GM12878 (cell line): ENCODE measurements around the gene ADGRF1. TPM values are rescaled to one million over a fixed set of nuclear protein-coding genes. Genes with fewer than 3 reads are reported as not detected.

ENCODE experiments used
- ATAC-seq: fragments of 200-7000 bp; cut with Tn5 transposase; 3 replicates; pipeline ENCODE4 v1.9.1; 2020; ENCODE audit warnings: mild to moderate bottlenecking, moderate library complexity
- BruUV-seq: library from RNA; stranded (reverse); fragments of 400-500 nt; replicated peaks from 2 replicates; lab custom pipeline; 2021; lab: Mats Ljungman, UMichigan
- CTCF ChIA-PET: fragments of 300-600 bp; sonication (Branson Sonifier 250); formaldehyde crosslinking; extraction: SDS; loops from one replicate; lab custom pipeline; 2021; ENCODE audit warnings: inconsistent platforms; lab: Yijun Ruan, JAX
- POLR2A ChIA-PET: fragments of 350-600 bp; formaldehyde crosslinking; extraction: SDS; loops from one replicate; lab custom pipeline; 2021; ENCODE audit warnings: inconsistent platforms; lab: Charles Lee
- RAD21 ChIA-PET: fragments of 300-600 bp; sonication (Branson Sonifier 250); formaldehyde crosslinking; loops from one replicate; lab custom pipeline; 2023; ENCODE audit warnings: antibody characterized with exemption; ENCODE audit not compliant: unreplicated experiment; lab: Charles Lee
- SMC1A ChIA-PET: fragments of 300-600 bp; sonication (Branson Sonifier 250); formaldehyde crosslinking; loops from one replicate; lab custom pipeline; 2023; ENCODE audit not compliant: unreplicated experiment, uncharacterized antibody; lab: Charles Lee
- DNase-seq: peaks from one replicate; pipeline ENCODE4 v3.0.0-alpha.2; 2011; ENCODE audit warnings: low read depth, low spot score
- FAIRE-seq: peaks from 3 replicates; lab custom pipeline; 2011; peaks lifted over from hg19 to GRCh38; lab: Jason Lieb, UNC
- H2AFZ ChIP-seq: 2 replicates; pipeline ENCODE4 v1.6.0; 2011; ENCODE audit warnings: low read depth, low read length, control low read depth; ENCODE audit not compliant: control insufficient read depth
- H3K27ac ChIP-seq: 2 replicates; pipeline ENCODE4 v1.5.1; 2011; ENCODE audit warnings: control low read depth; ENCODE audit not compliant: control insufficient read depth, insufficient read depth
- H3K27me3 ChIP-seq, 2 experiments: replicated peaks in 1 of 2; 2 replicates each; pipeline versions ENCODE4 v1.6.0 to v1.6.1; 2011; ENCODE audit warnings: low read length in 1 of 2; ENCODE audit not compliant: control insufficient read depth in 2 of 2, insufficient read depth in 2 of 2
- H3K36me3 ChIP-seq, 2 experiments: 2 replicates each; pipeline ENCODE4 v1.5.1; 2011; ENCODE audit warnings: low read length in 1 of 2; ENCODE audit not compliant: control insufficient read depth in 2 of 2, insufficient read depth in 2 of 2
- H3K4me1 ChIP-seq: 2 replicates; pipeline ENCODE4 v1.6.1; 2011; ENCODE audit warnings: mild to moderate bottlenecking, low read length, moderate library complexity, mixed read lengths; ENCODE audit not compliant: control insufficient read depth, insufficient read depth
- H3K4me2 ChIP-seq: 2 replicates; pipeline ENCODE4 v1.6.0; 2011; ENCODE audit warnings: control low read depth; ENCODE audit not compliant: control insufficient read depth, insufficient read depth
- H3K4me3 ChIP-seq: fragments of 200-600 bp; sonication (generic); 2 replicates; pipeline ENCODE4 v1.5.1; 2016
- H3K79me2 ChIP-seq: 2 replicates; pipeline ENCODE4 v1.6.0; 2011; ENCODE audit warnings: low read length; ENCODE audit not compliant: control insufficient read depth, insufficient read depth
- H3K9ac ChIP-seq: 2 replicates; pipeline ENCODE4 v1.8.0; 2011; ENCODE audit warnings: low read length, control low read depth, mixed read lengths; ENCODE audit not compliant: control insufficient read depth, insufficient read depth
- H3K9me3 ChIP-seq: replicated peaks from 3 replicates; pipeline ENCODE4 v1.5.1; 2011; ENCODE audit warnings: mild to moderate bottlenecking, low read length; ENCODE audit not compliant: control insufficient read depth, insufficient read depth
- H4K20me1 ChIP-seq: 2 replicates; pipeline ENCODE4 v1.6.0; 2011; ENCODE audit not compliant: control insufficient read depth, insufficient read depth
- BCL11A ChIP-seq: IDR thresholded peaks from 2 replicates; pipeline ENCODE4 v1.6.1; 2011; ENCODE audit warnings: low read depth, low read length
- CREB1 ChIP-seq: IDR thresholded peaks from 2 replicates; pipeline ENCODE4 v1.6.1; 2012; ENCODE audit warnings: low read depth, mild to moderate bottlenecking, inconsistent platforms
- HDAC6 ChIP-seq: fragments of 200-600 bp; sonication (generic); IDR thresholded peaks from one replicate; pipeline ENCODE4 v1.8.0; 2017; ENCODE audit warnings: antibody characterized with exemption; ENCODE audit not compliant: unreplicated experiment
- NFYA ChIP-seq: IDR thresholded peaks from 2 replicates; pipeline ENCODE4 v1.6.1; 2011; ENCODE audit warnings: low read depth, mild to moderate bottlenecking, low read length, improper control_type of control experiment, borderline replicate concordance
- NR2C1 ChIP-seq: fragments of 450-650 bp; IDR thresholded peaks from 2 replicates; pipeline ENCODE4 v1.6.1; 2017; ENCODE audit warnings: antibody characterized with exemption, mild to moderate bottlenecking, moderate library complexity
- PAX8 ChIP-seq: fragments of 450-650 bp; IDR thresholded peaks from 2 replicates; pipeline ENCODE4 v1.6.1; 2017; ENCODE audit warnings: mild to moderate bottlenecking, moderate library complexity
- POU2F2 ChIP-seq: IDR thresholded peaks from 3 replicates; pipeline ENCODE4 v1.6.1; 2011; ENCODE audit warnings: low read depth, mild to moderate bottlenecking, low read length, borderline replicate concordance
- SRF ChIP-seq, 2 experiments: IDR thresholded peaks; 2 replicates each; pipeline ENCODE4 v1.6.1; 2011; ENCODE audit warnings: low read depth in 2 of 2, low read length in 2 of 2, mild to moderate bottlenecking in 1 of 2, moderate library complexity in 1 of 2
- TCF12 ChIP-seq: IDR thresholded peaks from 2 replicates; pipeline ENCODE4 v1.6.1; 2011; ENCODE audit warnings: low read depth, mild to moderate bottlenecking, low read length
- WGBS: methylation state at CpG from one replicate; pipeline ENCODE4 v1.1.6; 2016; ENCODE audit warnings: low lambda C conversion rate; ENCODE audit not compliant: insufficient replicate concordance, insufficient coverage; ENCODE audit errors: missing lambda C conversion rate; 5-methylcytosine and 5-hydroxymethylcytosine counted together
- in situ Hi-C: fragments of 300-500 bp; cut with MboI; formaldehyde crosslinking; loops from 9 replicates; pipeline ENCODE4 v1.14.3; 2018; ENCODE audit warnings: mixed read lengths
- intact Hi-C: fragments of 100-400 bp; cut with micrococcal nuclease; formaldehyde crosslinking; loops from one replicate; pipeline ENCODE4 v1.14.2; 2022; ENCODE audit not compliant: unreplicated experiment
- polyA plus RNA-seq, 11 experiments: library from polyadenylated mRNA; depleted of rRNA in 4 of 11; unstranded in 6 of 11; stranded (reverse) in 5 of 11; fragments of >200 nt; fragmentation: Nextera tagmentation in 4 of 11; fragmentation: Illumina TruSeq in 1 of 11; extraction: Ambion mirVana in 4 of 11; extraction: Trizol in 1 of 11; gene quantifications; 1 replicate in 1 of 11; 2 replicates in 10 of 11; pipeline versions ENCODE4 v1.2.1 to v1.2.3, GENCODE V29; 2011 to 2016; ENCODE audit warnings: inconsistent platforms in 2 of 11, missing spikeins in 2 of 11, low read depth in 1 of 11
- total RNA-seq, 4 experiments: library from RNA; depleted of rRNA in 3 of 4; stranded (reverse); fragments of >200 nt in 3 of 4; fragmentation: Illumina TruSeq in 1 of 4; extraction: Trizol in 1 of 4; gene quantifications; 2 replicates each; pipeline versions ENCODE4 v1.2.1 to v1.2.3, GENCODE V29; 2013 to 2021
- TF ChIP-seq, protein P1 (sequence below): fragments of 450-650 bp; IDR thresholded peaks from 2 replicates; pipeline ENCODE4 v1.6.1; 2018; ENCODE audit warnings: mild to moderate bottlenecking, low read depth, moderate library complexity; ENCODE audit not compliant: partially characterized antibody
- TF ChIP-seq, protein P2 (sequence below): fragments of 450-650 bp; IDR thresholded peaks from 2 replicates; pipeline ENCODE4 v1.6.1; 2014; ENCODE audit warnings: mild to moderate bottlenecking
- TF ChIP-seq, protein P3 (sequence below): IDR thresholded peaks from 2 replicates; pipeline ENCODE4 v1.6.1; 2012; ENCODE audit warnings: low read depth, low read length, improper control_type of control experiment
- TF ChIP-seq, protein P4 (sequence below): fragments of 450-650 bp; IDR thresholded peaks from 2 replicates; pipeline ENCODE4 v1.6.1; 2018; ENCODE audit warnings: borderline replicate concordance, mild to moderate bottlenecking; ENCODE audit not compliant: partially characterized antibody
- TF ChIP-seq, protein P5 (sequence below): fragments of 450-650 bp; conservative IDR thresholded peaks from 2 replicates; pipeline ENCODE4 v1.6.1; 2017; ENCODE audit warnings: mild to moderate bottlenecking, moderate library complexity

Gene ADGRF1
- total and polyA plus RNA-seq, 10 of the 15 experiments (the other 5 are each of a cell fraction or from before 2014, with no cell fraction given) = 0.05 TPM; not detected in 9

DNA sequence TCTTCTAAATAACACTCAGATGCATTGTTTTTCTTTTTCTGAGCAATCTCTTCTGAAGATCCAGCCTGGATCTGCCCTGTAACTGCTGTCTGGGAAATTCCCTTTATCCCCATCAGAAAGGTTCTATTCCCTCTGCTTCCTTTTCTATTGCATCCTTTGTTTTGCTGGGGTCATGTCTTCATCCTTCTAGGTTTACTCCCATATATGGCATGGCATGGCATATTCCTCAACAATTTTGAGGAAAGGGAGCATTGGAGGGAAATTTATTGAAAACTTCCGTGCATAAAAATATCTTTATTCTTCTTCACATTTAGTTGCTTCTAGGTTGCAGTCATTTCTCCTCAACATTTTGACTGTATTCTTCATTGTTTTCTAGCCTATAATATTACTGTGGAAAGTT is 47.2 kb downstream of the ADGRF1 start (continued):
- TF ChIP-seq, protein P1, sequence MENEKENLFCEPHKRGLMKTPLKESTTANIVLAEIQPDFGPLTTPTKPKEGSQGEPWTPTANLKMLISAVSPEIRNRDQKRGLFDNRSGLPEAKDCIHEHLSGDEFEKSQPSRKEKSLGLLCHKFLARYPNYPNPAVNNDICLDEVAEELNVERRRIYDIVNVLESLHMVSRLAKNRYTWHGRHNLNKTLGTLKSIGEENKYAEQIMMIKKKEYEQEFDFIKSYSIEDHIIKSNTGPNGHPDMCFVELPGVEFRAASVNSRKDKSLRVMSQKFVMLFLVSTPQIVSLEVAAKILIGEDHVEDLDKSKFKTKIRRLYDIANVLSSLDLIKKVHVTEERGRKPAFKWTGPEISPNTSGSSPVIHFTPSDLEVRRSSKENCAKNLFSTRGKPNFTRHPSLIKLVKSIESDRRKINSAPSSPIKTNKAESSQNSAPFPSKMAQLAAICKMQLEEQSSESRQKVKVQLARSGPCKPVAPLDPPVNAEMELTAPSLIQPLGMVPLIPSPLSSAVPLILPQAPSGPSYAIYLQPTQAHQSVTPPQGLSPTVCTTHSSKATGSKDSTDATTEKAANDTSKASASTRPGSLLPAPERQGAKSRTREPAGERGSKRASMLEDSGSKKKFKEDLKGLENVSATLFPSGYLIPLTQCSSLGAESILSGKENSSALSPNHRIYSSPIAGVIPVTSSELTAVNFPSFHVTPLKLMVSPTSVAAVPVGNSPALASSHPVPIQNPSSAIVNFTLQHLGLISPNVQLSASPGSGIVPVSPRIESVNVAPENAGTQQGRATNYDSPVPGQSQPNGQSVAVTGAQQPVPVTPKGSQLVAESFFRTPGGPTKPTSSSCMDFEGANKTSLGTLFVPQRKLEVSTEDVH = no peak
- TF ChIP-seq NFYA = no peak
- no peak for TF ChIP-seq CREB1
- no peak for TF ChIP-seq POU2F2
- TF ChIP-seq, protein P2, sequence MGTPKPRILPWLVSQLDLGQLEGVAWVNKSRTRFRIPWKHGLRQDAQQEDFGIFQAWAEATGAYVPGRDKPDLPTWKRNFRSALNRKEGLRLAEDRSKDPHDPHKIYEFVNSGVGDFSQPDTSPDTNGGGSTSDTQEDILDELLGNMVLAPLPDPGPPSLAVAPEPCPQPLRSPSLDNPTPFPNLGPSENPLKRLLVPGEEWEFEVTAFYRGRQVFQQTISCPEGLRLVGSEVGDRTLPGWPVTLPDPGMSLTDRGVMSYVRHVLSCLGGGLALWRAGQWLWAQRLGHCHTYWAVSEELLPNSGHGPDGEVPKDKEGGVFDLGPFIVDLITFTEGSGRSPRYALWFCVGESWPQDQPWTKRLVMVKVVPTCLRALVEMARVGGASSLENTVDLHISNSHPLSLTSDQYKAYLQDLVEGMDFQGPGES = no peak
- TF ChIP-seq TCF12 = no peak
- TF ChIP-seq, all 136 proteins: peak for 0

DNA sequence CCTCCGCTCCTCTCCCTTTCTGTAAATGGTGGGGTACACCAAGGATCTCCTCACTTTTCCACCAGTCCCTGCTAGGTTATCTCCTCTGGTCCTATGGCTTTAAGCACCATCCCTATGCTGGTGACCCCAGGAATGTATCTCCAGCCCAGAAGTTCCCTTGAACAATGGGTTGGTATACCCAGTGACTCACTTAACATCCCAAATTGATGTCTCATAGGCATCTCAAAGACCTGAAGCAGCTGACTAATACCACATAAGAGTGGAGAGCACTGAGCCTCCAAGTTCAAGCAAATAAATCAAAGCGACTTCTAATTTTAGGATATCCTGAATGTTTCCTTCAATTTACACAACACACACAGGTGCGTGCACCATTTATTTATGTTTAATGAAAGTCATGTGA is 48.3 kb downstream of the ADGRF1 start:
- no peak for DNase-seq
- Histone ChIP-seq H4K20me1 (no peaks in the 10 kb centered on the region), H3K4me1 (no peaks in the 10 kb centered on the region), H3K27me3 (no peaks in the 10 kb centered on the region), H3K4me3 (no peak overlapping the region), H2AFZ (no peak overlapping the region), H3K36me3 (no peaks in the 10 kb centered on the region), H3K79me2 (no peaks in the 10 kb centered on the region), H3K9me3 (no peaks in the 10 kb centered on the region), H3K9ac (no peak overlapping the region), H3K27ac (no peak overlapping the region), H3K4me2 (no peak overlapping the region)
- RAD21 ChIA-PET = no interaction called here
- POLR2A ChIA-PET = no interaction called here
- in situ Hi-C loops (no loop called here), intact Hi-C loops (loop anchor here (10.0 kb wide), 1 partner anchor 569 kb away; no protein-coding TSS in a partner anchor)
- no peak for FAIRE-seq
- no TSS peak for BruUV-seq
- SMC1A ChIA-PET = no interaction called here
- 58% methylated on average over 3 of the region's 3 CpGs for WGBS
- TF ChIP-seq, protein P3, sequence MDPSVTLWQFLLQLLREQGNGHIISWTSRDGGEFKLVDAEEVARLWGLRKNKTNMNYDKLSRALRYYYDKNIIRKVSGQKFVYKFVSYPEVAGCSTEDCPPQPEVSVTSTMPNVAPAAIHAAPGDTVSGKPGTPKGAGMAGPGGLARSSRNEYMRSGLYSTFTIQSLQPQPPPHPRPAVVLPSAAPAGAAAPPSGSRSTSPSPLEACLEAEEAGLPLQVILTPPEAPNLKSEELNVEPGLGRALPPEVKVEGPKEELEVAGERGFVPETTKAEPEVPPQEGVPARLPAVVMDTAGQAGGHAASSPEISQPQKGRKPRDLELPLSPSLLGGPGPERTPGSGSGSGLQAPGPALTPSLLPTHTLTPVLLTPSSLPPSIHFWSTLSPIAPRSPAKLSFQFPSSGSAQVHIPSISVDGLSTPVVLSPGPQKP = no peak
- TF ChIP-seq, protein P4, sequence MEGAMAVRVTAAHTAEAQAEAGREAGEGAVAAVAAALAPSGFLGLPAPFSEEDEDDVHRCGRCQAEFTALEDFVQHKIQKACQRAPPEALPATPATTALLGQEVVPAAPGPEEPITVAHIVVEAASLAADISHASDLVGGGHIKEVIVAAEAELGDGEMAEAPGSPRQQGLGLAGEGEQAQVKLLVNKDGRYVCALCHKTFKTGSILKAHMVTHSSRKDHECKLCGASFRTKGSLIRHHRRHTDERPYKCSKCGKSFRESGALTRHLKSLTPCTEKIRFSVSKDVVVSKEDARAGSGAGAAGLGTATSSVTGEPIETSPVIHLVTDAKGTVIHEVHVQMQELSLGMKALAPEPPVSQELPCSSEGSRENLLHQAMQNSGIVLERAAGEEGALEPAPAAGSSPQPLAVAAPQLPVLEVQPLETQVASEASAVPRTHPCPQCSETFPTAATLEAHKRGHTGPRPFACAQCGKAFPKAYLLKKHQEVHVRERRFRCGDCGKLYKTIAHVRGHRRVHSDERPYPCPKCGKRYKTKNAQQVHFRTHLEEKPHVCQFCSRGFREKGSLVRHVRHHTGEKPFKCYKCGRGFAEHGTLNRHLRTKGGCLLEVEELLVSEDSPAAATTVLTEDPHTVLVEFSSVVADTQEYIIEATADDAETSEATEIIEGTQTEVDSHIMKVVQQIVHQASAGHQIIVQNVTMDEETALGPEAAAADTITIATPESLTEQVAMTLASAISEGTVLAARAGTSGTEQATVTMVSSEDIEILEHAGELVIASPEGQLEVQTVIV = no peak
- no peak for TF ChIP-seq TCF12
- TF ChIP-seq, protein P5, sequence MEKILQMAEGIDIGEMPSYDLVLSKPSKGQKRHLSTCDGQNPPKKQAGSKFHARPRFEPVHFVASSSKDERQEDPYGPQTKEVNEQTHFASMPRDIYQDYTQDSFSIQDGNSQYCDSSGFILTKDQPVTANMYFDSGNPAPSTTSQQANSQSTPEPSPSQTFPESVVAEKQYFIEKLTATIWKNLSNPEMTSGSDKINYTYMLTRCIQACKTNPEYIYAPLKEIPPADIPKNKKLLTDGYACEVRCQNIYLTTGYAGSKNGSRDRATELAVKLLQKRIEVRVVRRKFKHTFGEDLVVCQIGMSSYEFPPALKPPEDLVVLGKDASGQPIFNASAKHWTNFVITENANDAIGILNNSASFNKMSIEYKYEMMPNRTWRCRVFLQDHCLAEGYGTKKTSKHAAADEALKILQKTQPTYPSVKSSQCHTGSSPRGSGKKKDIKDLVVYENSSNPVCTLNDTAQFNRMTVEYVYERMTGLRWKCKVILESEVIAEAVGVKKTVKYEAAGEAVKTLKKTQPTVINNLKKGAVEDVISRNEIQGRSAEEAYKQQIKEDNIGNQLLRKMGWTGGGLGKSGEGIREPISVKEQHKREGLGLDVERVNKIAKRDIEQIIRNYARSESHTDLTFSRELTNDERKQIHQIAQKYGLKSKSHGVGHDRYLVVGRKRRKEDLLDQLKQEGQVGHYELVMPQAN = no peak
- no peak for TF ChIP-seq SRF (IDR thresholded peaks at IDR 0.05; ENCODE audit: low read depth in 2 of 2, low read length in 2 of 2)
- TF ChIP-seq BCL11A = no peak
- TF ChIP-seq PAX8 = no peak
- no peak for TF ChIP-seq HDAC6
- TF ChIP-seq NR2C1 = no peak
- ATAC-seq = no peak
- CTCF ChIA-PET = no interaction called here
